Activated CD4-positive, CD25-positive, alpha-beta regulatory T cell (primary cell): ENCODE measurements around the gene MAP6D1.

ENCODE experiments used
- DNase-seq, 4 experiments: peaks; one replicate each; lab custom pipeline; 2025; lab: John Stamatoyannopoulos, UW

The MAP6D1 gene

DNA sequence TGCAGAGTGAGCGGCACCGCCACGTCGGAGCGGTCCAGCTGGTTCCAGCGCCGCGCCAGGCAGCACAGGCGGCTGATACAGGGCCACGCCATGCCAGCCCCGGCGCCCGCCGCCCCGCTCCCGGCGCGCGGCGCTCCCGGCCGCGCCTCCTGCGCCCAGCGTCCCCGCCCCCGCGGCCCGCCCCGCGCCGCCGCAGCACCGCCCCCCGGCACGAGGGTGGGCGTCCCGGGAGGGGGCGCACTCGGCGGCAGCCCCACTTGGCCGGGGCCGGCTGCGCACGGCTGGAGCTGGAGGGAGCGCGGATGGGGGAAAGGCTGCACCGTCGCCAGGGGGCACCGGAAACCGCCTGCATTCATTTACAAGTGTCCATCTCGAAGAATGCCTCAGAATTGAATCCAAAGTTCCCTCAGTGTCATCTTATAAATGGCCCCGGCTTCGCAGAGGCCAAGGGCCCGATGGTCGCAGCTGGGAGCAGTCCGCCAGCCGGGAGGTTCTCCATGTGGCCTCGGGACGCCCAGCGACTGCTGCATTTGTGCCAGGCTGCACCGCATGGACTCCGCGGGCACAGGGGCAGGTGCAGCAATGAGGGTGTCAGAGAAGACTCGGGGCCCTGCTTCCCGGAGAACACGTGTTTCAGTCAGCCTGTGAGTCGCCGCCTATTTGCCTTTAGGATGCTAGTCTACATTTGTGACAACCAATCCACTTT, at the start of gene MAP6D1:
Gene MAP6D1, minus strand, starts transcription at position 122 of the 706 bp plus-strand sequence. Its CDS starts 30 bp downstream, at position 92.
- no peak for DNase-seq

DNA sequence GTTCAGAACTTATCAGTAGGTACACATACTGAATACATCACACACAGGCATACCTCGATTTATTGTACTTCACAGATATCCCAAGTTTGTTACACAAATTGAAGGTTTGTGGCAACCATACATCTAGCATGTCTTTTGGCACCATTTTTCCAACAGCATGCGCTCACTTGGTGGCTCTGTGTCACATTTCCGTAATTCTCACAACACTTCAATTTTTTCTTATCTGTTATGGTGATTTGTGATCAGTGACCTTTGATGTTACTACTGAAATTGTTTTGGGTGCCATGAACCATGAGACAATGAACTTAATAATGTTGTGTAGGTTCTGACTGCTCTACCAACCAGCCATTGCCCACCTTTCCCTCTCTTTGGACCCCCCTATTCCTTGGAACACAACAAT, 48.5 kb upstream of the MAP6D1 start:
- no peak for DNase-seq

DNA sequence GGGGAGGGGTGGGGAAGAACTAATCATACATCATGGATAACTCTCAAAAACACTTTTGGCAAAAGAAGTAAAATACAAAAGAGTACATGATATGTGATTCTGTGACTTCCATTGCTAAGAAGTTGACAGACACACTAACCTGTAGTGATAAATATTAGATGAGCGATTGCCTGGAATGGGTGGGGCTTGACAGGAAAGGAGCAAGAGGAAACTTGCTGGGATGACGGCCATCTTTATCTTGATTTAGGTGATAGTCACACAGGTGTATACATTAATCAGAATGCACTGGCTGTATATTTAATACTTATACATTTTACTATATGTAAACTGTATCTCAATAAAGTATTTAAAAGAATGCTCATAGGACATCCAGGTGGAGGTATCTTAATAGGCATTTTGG, 46.2 kb upstream of the MAP6D1 start:
- DNase-seq, result no peak

DNA sequence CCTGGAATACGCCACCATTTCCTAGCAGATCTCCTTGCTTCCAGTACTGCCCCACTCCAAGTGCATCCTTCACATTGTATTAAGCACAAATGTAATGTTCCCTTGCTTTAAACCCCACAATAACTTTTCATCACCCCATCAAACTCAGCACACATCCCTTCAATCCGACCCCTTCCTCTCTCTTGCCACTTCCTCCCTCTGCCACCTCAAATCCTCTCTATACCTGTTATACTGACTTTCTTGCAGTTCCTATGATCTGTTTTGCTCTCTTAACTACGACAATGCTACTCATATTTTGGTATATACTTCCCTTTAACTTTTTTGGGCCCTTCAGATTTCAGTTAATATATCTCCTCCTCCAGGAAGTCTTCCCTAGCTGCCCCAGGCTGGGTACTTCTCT, 45.2 kb upstream of the MAP6D1 start:
- DNase-seq, result no peak

DNA sequence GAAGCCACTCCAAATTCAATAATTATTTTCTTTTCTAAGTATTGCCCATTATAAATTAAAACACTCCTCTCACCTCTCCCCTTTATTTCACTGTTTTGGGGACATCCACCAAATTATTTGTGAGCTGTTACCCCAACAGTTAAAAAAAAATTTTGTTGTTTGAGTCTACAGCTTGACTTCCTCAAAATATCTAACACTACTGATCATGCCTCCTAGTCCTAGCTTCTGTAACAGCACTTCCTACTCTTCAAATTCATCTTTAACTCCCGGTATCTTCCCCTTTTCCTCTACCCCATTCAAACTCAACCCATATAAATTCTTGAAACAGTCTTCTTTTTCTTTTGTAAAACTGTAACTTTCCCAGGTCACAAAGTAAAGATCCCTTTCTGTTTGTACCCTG, 43.4 kb upstream of the MAP6D1 start:
- DNase-seq, result no peak

DNA sequence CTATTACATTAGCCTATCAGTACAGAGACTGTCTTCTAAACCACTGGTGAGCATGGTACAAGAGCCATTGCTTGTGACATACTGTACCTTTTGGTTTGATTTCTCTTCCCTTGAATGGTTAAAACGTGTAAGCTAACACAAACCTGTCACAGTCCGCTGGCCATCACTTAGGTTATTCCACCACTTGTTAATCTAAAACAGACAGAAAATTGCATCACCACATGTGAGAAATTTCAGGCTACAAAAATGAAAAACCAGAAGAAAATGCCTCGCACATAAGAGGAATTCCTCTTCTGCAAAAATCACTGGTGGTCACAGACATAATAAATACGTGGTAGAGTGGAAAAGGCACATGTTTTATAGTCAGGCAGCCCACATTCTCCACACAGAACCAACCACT, 37.2 kb upstream of the MAP6D1 start:
- DNase-seq, result no peak

DNA sequence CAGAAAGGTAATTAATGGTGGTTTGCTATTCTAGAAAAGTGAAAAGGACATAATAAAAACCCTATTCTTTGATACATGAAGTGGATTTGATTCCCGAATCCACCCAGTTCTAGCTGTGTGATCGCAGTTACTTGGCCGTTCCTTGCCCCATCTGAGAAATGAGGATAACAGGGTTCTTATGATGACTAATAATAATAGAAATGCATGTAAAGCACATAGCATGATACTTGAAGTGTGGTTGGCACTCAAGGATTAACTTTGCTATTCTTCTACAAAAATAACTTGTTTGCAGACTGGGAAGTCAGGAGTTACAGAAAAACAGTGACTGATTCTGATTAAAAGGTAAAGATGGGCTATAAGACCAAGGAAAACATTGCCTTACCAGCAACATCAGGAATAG, 32.5 kb upstream of the MAP6D1 start:
- DNase-seq, result no peak

DNA sequence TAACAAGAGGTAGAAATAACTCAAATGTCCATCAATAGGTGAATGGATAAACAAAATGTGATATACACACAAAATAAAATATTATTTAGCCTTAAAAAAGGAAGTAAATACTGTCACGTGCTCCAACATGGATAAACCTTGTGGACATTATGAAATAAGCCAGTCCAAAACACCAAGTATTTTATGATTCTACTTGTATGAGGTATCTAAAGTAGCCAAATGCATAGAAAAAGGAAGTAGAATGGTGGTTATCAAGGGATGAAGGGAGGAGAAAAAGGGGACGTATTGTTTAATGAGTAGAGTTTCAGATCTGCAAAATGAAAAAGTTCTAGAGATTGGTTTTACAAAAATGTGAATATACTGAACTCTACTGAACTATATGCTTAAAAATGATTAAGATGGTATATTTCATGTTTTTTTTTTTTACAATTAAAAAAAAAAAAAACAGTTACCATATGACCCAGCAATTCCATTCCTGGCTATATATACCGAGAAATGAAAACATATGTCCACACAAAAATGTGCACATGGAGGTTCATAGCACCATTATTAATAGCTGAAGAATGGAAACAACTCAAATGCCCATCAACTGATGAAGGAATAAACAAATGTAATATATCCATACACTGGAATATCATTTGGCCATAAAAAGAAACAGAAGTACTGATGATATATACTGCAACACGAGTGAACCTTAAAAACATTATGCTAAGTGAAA, 29.1 kb upstream of the MAP6D1 start:
- DNase-seq, result no peak

DNA sequence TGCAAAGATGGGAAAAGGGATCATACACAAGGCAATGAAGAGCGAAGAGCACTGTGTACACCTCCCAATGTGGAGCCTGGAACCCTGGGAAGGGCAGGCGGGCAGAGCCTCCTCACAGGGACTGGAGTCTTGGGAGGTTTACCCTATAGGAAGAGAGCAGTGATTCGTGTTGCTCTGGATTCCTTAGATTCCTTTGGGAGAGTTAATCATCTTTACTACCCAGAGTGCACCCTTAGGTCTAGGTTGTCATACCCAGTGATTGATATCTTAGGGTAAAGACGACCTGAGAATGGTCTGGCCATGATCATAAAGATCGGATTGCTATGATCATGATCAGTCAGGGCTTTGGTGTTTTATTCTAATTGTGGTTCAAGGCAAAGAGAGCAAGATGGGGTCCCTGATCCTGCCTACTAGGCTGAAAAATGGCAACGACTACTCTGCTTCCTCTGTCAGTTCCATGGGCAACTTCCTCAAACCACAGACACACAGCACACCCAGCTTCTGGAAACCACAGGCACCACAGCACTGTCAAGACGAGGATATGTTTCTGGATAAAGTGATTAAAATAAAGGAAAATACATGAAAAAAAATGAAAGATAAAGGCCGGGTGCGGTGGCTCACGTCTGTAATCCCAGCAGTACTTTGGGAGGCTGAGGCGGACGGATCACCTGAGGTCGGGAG, 20.4 kb upstream of the MAP6D1 start:
- no peak for DNase-seq

DNA sequence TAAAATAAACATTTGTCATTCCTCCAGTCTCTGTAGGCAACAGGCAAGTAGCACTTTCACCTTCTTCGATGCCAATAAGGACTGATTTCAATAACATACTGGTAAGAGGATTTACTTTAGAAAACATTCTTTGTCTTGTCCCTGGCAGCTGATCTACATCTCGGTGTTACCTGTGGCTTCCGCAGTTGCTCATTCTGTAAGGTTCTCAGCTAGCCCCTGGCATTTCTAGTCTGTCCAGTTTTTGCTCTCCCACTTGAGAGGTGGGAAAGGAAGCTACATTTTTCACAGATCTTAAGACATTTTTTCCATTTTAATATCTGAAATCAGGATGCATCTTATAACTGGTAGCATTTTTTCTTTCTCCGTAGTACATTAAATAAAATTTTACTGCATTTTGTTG, 19.7 kb upstream of the MAP6D1 start:
- no peak for DNase-seq

DNA sequence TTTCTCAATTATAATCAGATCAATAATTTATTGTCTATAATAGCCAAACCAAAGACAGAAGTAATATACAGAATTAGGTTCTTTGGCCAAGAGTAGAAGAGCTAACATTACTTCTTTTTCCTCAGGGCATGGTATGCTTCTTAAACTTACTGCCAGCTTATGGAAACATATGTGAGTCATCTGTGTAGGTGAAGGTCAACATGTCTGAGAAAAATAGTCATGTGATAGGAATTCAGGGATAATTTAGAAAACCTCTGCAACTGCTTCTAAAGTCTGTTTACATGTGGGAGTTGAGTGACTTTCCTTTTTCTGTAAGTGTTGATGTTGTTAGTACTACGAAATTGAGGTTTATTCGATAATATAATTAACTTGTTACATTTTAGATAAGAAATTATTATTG, 19.2 kb upstream of the MAP6D1 start:
- no peak for DNase-seq

DNA sequence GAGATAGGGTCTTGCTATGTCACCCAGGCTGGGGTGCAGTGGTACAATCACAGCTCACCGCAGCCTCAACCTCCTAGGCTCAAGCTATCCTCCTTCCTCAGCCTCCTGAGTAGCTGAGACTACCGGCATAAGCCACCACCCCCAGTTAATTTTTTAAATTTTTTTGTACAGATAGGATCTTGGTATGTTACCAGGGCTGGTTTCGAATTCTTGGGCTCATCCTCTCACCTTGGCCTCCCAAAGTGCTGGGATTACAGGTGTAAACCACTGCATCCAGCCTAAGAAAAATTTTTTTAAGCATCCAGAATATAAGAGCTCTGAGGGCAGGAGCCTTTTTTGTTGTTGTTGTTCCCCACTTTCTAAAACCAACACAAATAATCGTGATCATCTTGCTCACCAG, 14.4 kb upstream of the MAP6D1 start:
- DNase-seq, result no peak

DNA sequence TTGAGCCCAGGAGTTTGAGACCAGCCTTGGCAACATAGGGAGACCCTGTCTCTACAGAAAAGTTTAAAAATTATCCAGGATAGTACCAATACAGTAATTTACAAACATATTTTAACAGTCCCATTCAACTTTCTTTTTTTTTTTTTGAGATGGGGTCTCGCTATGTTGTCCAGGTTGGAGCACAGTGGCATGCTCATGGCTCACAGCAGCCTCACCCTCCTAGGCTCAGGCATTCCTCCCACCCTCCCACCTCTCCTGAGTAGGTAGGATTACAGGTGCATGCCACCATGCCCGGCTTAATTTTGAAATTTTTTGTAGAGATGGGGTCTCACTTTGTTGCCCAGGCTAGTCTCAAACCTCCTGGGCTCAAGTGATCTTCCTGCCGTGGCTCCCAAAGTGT, 12.5 kb upstream of the MAP6D1 start:
- DNase-seq, result no peak

DNA sequence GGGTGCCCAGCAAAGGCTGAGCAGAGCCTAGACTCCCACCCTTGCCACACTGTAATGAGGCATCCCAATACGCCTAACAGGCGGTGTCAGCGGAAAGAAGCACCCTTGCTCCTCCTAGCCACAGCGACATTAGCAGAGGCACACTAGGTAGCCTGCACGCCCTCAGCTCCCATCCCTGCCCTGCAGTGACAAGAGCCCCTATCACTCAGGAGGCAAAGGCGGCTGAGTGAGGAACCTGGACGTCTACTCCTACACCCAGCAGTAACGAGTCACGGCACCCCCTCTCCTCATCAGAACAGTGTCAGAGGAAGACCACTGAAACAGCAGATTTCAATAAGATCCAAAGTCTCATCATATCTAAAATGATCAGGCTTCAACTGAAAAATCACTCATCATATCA, 12.0 kb upstream of the MAP6D1 start:
- no peak for DNase-seq

DNA sequence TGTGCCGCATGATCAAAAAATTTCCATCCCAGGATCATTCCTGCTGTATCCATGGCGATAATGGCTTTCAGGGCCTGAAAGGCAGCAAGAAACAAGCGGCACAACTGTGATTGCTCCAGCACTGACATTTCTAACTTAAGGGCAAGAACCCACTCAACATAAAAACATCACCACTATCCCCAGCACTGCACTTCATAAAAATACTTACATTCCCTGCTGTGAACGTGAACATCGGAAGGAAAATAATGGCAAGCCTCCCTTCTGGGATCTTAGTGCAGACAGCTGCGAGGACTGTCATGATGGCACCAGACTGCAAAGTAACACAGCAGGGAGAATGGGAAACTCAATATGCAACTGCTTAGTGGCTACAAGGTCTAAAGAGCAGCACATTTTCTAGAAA, 8.1 kb upstream of the MAP6D1 start:
- no peak for DNase-seq

DNA sequence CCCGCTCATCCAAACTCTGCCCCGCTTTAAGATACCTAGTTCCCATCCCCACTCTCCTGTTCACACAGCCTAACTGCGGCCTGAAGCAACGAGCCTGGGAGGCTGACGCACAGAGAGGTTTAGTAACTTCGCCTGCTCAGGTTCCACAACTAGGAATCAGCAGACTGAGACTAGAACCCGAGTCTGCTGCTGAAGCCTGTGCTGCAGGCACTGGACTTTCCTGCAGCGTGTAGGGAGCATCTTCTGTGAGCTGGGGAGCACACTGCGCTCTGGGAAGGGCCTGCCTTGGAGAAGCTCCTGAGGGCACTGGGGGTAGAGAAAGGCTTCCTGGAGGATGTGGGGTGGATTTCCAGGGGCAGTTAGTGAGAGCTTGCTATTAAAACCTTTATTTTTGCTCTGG, 4.8 kb upstream of the MAP6D1 start:
- DNase-seq, result no peak

DNA sequence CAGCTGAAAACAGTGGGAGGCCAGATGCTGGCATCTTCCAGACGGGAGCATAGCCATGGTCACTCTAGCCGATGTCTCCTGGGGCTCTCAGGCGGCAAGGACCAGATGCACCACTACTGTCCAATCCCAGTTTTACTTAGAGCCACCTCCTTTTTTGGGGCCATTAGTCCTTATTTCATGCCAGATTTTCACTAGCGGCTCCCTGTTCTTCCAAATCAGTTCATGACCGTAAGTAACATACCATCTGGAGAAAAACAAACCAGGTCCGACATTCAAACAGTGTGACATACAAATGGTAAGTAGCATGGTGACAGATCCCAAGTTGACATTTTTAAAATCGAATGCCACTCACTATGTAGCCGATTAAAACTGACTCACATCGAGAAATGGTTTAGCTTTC, 4.1 kb upstream of the MAP6D1 start:
- DNase-seq, result no peak

DNA sequence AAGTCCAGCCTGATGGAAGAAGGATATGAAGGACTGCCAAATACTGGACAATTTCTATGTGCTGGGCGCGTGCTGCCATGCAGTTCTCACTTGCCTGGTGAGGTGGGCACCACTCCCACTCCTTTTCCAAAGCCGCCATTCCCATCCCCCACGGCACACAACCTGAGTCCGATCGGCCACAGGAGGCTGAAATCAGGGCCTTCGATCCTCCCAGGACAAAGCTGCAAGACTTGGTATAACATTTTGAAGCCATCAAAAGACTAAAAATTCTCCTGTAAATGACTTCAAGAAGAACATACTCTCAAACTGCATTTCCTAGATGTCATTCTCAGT, 3.1 kb upstream of the MAP6D1 start:
- DNase-seq, result no peak

DNA sequence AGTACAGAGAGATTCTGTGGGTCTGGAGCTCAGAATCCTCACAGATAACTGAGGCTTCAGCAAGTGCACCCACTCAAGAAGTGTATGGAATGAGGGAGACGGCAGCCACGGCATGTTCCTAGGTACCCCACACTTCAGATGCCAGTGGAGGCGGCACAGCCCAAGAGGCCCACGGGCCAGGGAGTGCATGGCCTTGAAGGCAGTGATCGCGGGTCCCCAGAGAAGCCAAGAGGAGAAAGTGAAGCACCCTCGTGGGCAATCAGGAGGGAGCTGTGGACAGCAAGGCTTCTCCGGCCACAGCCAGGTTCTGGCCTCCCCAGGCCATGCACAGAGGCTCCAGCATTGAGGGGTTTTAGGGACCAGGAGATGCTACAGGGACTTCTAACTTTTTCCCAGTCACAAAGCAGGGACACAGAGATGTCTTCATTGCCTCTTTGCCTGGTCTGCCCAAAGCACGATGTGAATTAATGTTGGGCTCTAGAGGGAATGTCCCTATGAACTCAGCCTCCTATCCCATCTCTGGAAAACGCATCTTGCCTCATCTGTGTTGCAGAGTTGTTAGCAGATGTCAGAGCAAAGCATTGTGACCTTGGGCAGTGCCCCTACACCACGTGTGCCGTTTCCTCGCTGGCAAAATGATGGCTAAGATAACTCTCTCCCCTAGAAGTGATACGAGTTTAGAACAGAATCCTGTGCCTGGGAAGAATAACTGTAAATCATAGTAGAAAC, 2.6 kb upstream of the MAP6D1 start:
- no peak for DNase-seq

DNA sequence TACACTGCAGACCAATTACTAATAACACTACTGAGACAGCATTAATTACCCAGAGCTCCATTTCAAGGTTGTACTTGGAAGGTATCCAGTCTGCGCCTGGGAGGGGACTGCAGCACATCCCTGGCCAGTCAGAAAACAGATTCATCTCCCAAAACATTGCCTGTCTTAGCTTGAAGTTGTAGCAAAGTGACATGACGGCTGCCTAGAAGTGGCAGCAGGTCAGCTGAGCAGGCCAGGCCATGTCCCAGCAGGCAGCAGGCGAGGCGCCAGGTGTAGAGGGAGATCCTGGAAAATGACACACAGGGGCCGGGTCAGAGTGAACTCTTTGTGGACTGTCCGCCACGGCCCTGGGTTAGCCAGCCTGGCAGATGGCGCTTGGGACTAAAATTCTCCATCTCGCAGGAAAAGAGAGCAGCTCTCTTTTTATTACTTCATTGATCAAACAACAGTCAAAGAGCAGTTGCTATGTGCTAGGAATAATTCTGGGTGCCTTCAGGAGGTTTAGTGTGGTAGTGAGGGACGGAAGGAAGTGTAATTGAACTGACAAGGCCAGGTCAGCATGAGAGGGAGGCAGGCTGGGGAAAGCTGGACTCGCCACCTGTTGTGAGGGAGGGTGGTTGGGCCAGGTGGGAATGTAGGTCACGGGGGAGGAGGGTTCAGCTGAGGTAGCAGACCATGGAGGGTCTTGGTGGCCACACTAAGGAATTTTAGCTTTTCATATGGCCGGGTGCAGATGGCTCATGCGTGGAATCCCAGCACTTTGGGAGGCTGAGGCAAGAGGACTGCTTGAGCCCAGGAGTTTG, 1.3 kb upstream of the MAP6D1 start:
- DNase-seq, result no peak

DNA sequence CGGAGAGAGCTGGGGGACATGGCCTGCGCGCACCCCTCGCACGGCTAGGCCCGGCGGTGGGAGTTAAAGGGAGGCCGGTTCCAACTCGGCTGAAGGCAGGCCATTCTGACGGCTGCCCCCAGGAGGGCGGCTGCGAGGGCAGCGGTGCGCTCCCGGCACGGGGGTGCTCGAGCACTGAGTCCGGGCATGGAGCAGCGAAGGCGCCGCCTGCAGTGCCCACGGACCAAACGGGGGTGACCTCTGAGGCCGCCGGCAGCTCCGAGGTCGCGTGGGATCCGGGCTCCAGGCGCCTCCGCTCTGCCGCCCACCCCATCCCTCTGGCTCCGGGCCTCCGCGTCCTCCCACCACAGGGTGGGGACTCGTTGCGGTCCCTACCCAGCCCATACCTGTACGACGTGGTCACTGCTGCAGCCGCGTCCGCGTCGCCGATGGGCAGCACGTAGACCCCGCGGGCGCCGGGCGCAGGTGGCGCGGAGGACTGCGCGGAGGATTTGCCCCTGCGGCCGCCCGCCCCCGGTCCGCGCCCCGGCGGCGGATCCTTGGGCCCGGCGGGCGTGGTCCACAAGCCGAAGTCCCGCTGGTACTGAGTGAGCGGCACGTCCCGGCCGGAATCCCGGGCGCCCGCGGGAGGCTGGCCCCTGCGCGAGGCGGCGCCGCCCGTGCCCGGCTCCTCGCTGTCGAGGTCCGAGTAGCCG, 469 bp downstream of the MAP6D1 start:
- no peak for DNase-seq
